GM18858 (cell line): ENCODE data around the gene SC5D.

Experiments used
- ATAC-seq: cut with Tn5 transposase; IDR thresholded peaks from one replicate; pipeline ENCODE4 v1.9.1; 2021; ENCODE audit not compliant: unreplicated experiment

Gene SC5D

GRCh38 chr11:121352251-121352891 lies 59.8 kb downstream of the SC5D start:
- no peak for ATAC-seq

- no peak for ATAC-seq
Measured at GRCh38 chr11:121354192-121354591, 61.6 kb downstream of the SC5D start.

GRCh38 chr11:121356357-121356756 lies 63.8 kb downstream of the SC5D start:
- ATAC-seq: no peak
